ENCODE data around the gene COQ7. TPM values are rescaled to one million over a fixed set of nuclear protein-coding genes. Genes with fewer than 3 reads are reported as not detected.

Gene COQ7
- total and polyA plus RNA-seq, 8 donors = 15.1 to 32.0 (median 28.5) TPM

- no peak for TF ChIP-seq CTCF (IDR thresholded peaks at IDR 0.05)
- H3K27me3 ChIP-seq = no peaks in the 10 kb centered on the region
- ATAC-seq = no peak
Observed at GRCh38 chr16:19046062-19046461, 21.4 kb upstream of the COQ7 start.

GRCh38 chr16:19062706-19063105 lies 4.7 kb upstream of the COQ7 start:
- intact Hi-C loops (cut with DNase I) = no loop called here
- Histone ChIP-seq H3K27me3 (no peaks in the 10 kb centered on the region), H3K9me3 (no peaks in the 10 kb centered on the region), H3K36me3 (no peaks in the 10 kb centered on the region), H3K4me3 (no peak overlapping the region), H3K4me1 (peaks cover 0 to 5% of the 10 kb centered on the region in 2 donors), H3K27ac (peak overlapping the region in 1 of 2 donors; percentile 49)
- ATAC-seq = no peak
- no peak for TF ChIP-seq CTCF (IDR thresholded peaks at IDR 0.05)
- DNase-seq = no peak

More at GRCh38 chr16:19046062-19046461, 21.4 kb upstream of the COQ7 start:
- Histone ChIP-seq H3K27ac (no peak overlapping the region), H3K4me1 (no peaks in the 10 kb centered on the region), H3K4me3 (no peak overlapping the region), H3K9me3 (no peaks in the 10 kb centered on the region), H3K36me3 (peaks cover 0 to 4% of the 10 kb centered on the region in 2 donors)
- intact Hi-C loops (cut with DNase I) = no loop called here
- DNase-seq = no peak

GRCh38 chr16:19066988-19067348 lies 446 bp upstream of the COQ7 start:
- ATAC-seq (no peak), DNase-seq (no peak)
- H3K4me1 ChIP-seq = peaks cover 0 to 17% of the 10 kb centered on the region in 2 donors
- H3K27ac ChIP-seq = peak overlapping the region; percentile 98 to 99
- H3K36me3 ChIP-seq = peaks cover 0 to 6% of the 10 kb centered on the region in 2 donors
- intact Hi-C loops (cut with DNase I) = no loop called here
- H3K9me3 ChIP-seq = no peaks in the 10 kb centered on the region
- H3K4me3 ChIP-seq = peak overlapping the region; percentile 68 to 69
- no peaks in the 10 kb centered on the region for H3K27me3 ChIP-seq
- no peak for TF ChIP-seq CTCF (IDR thresholded peaks at IDR 0.05)

- Histone ChIP-seq H3K36me3 (peaks cover 0 to 6% of the 10 kb centered on the region in 2 donors), H3K4me1 (peaks cover 0 to 25% of the 10 kb centered on the region in 2 donors), H3K4me3 (peak overlapping the region; percentile 68 to 69), H3K27ac (peak overlapping the region; percentile 98 to 99), H3K9me3 (no peaks in the 10 kb centered on the region), H3K27me3 (no peaks in the 10 kb centered on the region)
- TF ChIP-seq CTCF (IDR thresholded peaks at IDR 0.05) = no peak
- intact Hi-C loops (cut with DNase I) = no loop called here
- DNase-seq (no peak), ATAC-seq (no peak)
Observed at GRCh38 chr16:19068237-19068815, 912 bp downstream of the COQ7 start.

- TF ChIP-seq CTCF (IDR thresholded peaks at IDR 0.05) = peak; percentile 48 to 79
- no peaks in the 10 kb centered on the region for H3K27me3 ChIP-seq
- H3K27ac ChIP-seq = no peak overlapping the region
- ATAC-seq (peak; percentile 30), DNase-seq (peak in 1 of 4 donors; percentile 45)
- H3K4me1 ChIP-seq = peaks cover 0 to 26% of the 10 kb centered on the region in 2 donors
- peaks cover 0 to 38% of the 10 kb centered on the region in 2 donors for H3K36me3 ChIP-seq
- H3K4me3 ChIP-seq = no peak overlapping the region
- intact Hi-C loops (cut with DNase I) = no loop called here
- H3K9me3 ChIP-seq = no peaks in the 10 kb centered on the region
Observed at GRCh38 chr16:19071811-19072777, 4.7 kb downstream of the COQ7 start.
